GM23248 (cell line): ENCODE results near the gene PHTF1. TPM values are rescaled to one million over a fixed set of nuclear protein-coding genes. Genes with fewer than 3 reads are reported as not detected.

Experiments
- DNase-seq: peaks from one replicate; pipeline ENCODE4 v3.0.0-alpha.2; 2015
- H2AFZ ChIP-seq: fragments of 200-600 bp; sonication (generic); 2 replicates; pipeline ENCODE4 v1.6.1; 2016; ENCODE audit warnings: antibody characterized with exemption
- H3F3A ChIP-seq: fragments of 200-600 bp; sonication (generic); 2 replicates; pipeline ENCODE4 v1.6.1; 2016; ENCODE audit warnings: mild to moderate bottlenecking, antibody characterized with exemption, mixed run types; ENCODE audit not compliant: insufficient read depth
- H3K27ac ChIP-seq: fragments of 200-600 bp; sonication (generic); 2 replicates; pipeline ENCODE4 v1.5.1; 2016; ENCODE audit warnings: mild to moderate bottlenecking
- H3K27me3 ChIP-seq: fragments of 200-600 bp; sonication (generic); replicated peaks from 2 replicates; pipeline ENCODE4 v1.6.1; 2016; ENCODE audit warnings: mild to moderate bottlenecking; ENCODE audit not compliant: insufficient read depth
- H3K36me3 ChIP-seq: fragments of 200-600 bp; sonication (generic); 2 replicates; pipeline ENCODE4 v1.6.1; 2016; ENCODE audit warnings: low read depth, mild to moderate bottlenecking
- H3K4me1 ChIP-seq: fragments of 200-600 bp; sonication (generic); 2 replicates; pipeline ENCODE4 v1.6.1; 2016; ENCODE audit warnings: mild to moderate bottlenecking; ENCODE audit not compliant: insufficient read depth
- H3K4me2 ChIP-seq: fragments of 200-600 bp; sonication (generic); one replicate; pipeline ENCODE4 v1.6.1; 2016; ENCODE audit warnings: mild to moderate bottlenecking; ENCODE audit not compliant: unreplicated experiment
- H3K4me3 ChIP-seq: fragments of 200-600 bp; sonication (generic); 2 replicates; pipeline ENCODE4 v1.5.1; 2016; ENCODE audit warnings: mild to moderate bottlenecking
- H3K79me2 ChIP-seq: fragments of 200-600 bp; sonication (generic); 2 replicates; pipeline ENCODE4 v1.6.1; 2016; ENCODE audit warnings: mild to moderate bottlenecking; ENCODE audit not compliant: insufficient read depth
- H3K9ac ChIP-seq: fragments of 200-600 bp; sonication (generic); 2 replicates; pipeline ENCODE4 v1.6.1; 2016; ENCODE audit warnings: mild to moderate bottlenecking
- H3K9me2 ChIP-seq: fragments of 200-600 bp; sonication (generic); 2 replicates; pipeline ENCODE4 v1.6.1; 2016; ENCODE audit warnings: mixed run types, mild to moderate bottlenecking, moderate library complexity; ENCODE audit not compliant: insufficient read depth
- H3K9me3 ChIP-seq: fragments of 200-600 bp; sonication (generic); one replicate; pipeline ENCODE4 v1.6.1; 2017; ENCODE audit warnings: low read depth
- H4K20me1 ChIP-seq: fragments of 200-600 bp; sonication (generic); 2 replicates; pipeline ENCODE4 v1.6.0; 2016; ENCODE audit not compliant: insufficient read depth
- EZH2 ChIP-seq: fragments of 200-600 bp; sonication (generic); IDR thresholded peaks from 2 replicates; pipeline ENCODE4 v1.6.1; 2018; ENCODE audit warnings: antibody characterized with exemption, mild to moderate bottlenecking; ENCODE audit not compliant: insufficient read depth, poor library complexity, severe bottlenecking
- EZH2phosphoT487 ChIP-seq: fragments of 200-600 bp; sonication (generic); IDR thresholded peaks from 2 replicates; pipeline ENCODE4 v1.6.1; 2018; ENCODE audit warnings: antibody characterized with exemption, moderate library complexity, mild to moderate bottlenecking, low read depth; ENCODE audit not compliant: insufficient read depth
- WGBS, 2 experiments: methylation state at CpG; one replicate each; pipeline ENCODE4 v1.1.6; 2015 to 2017; ENCODE audit warnings: low lambda C conversion rate in 2 of 2, low coverage in 1 of 2; ENCODE audit errors: missing lambda C conversion rate in 2 of 2; 5-methylcytosine and 5-hydroxymethylcytosine counted together
- in situ Hi-C: fragments of 300-500 bp; cut with MboI; formaldehyde crosslinking; loops from 2 replicates; pipeline ENCODE4 v1.15.0; 2020
- polyA plus RNA-seq: library from polyadenylated mRNA; unstranded; fragments of >200 nt; fragmentation: Nextera tagmentation; extraction: Ambion mirVana; gene quantifications from 2 replicates; pipeline ENCODE4 v1.2.1, GENCODE V29; 2016
- total RNA-seq: library from RNA; depleted of rRNA; stranded (reverse); fragments of >200 nt; shearing (Covaris generic); gene quantifications from 2 replicates; pipeline ENCODE4 v1.2.3, GENCODE V29; 2014

PHTF1 gene
- total and polyA plus RNA-seq, 2 experiments from 2014 or later, result 15.9 to 18.2 TPM

- Histone ChIP-seq H4K20me1 (no peaks in the 10 kb centered on the region), H2AFZ (no peak overlapping the region), H3K9me2 (no peaks in the 10 kb centered on the region), H3K4me2 (no peak overlapping the region), H3K79me2 (no peaks in the 10 kb centered on the region), H3K9ac (no peak overlapping the region), H3K9me3 (no peaks in the 10 kb centered on the region), H3K4me3 (no peak overlapping the region), H3K27me3 (no peaks in the 10 kb centered on the region), H3K4me1 (no peaks in the 10 kb centered on the region), H3K27ac (no peak overlapping the region), H3F3A (no peaks in the 10 kb centered on the region), H3K36me3 (no peaks in the 10 kb centered on the region)
- no peak for DNase-seq
- TF ChIP-seq EZH2phosphoT487 (no peak), EZH2 (no peak)
- in situ Hi-C loops, result no loop called here
- 55 to 60% methylated on average over 3 of the region's 3 CpGs for WGBS, 2 experiments
Measured at GRCh38 chr1:113660088-113660487, 99.2 kb downstream of the PHTF1 start.

DNA sequence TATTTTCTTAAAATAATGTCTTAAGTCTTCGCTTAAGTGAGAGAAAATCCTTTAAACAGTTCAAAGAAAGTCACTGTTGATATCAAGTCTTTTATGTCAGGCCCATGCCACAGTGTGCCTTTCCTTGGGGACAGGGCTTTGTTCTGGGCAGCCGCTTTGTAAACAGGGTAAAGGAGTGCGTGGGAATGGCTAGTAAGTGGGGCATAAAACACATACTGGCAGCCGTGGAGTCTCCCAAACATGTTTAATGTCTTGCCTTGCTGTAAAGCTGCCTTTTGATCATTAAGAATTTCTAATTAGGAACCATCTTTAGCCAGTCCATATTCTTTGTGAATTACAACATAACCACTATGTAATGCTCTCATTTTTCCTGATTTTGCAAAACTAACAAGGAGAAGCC, 99.7 kb downstream of the PHTF1 start:
- Histone ChIP-seq H3K4me1 (no peaks in the 10 kb centered on the region), H3K36me3 (no peaks in the 10 kb centered on the region), H3K79me2 (no peaks in the 10 kb centered on the region), H3K27me3 (no peaks in the 10 kb centered on the region), H3F3A (no peaks in the 10 kb centered on the region), H3K4me2 (no peak overlapping the region), H3K9ac (no peak overlapping the region), H4K20me1 (no peaks in the 10 kb centered on the region), H2AFZ (no peak overlapping the region), H3K9me2 (no peaks in the 10 kb centered on the region), H3K9me3 (no peaks in the 10 kb centered on the region), H3K4me3 (no peak overlapping the region), H3K27ac (no peak overlapping the region)
- in situ Hi-C loops, result no loop called here
- 86 to 89% methylated on average over 4 of the region's 4 CpGs for WGBS, 2 experiments
- DNase-seq, result no peak
- TF ChIP-seq EZH2 (no peak), EZH2phosphoT487 (no peak)

GRCh38 chr1:113659035-113659434, 100.3 kb downstream of the PHTF1 start:
- WGBS, 2 experiments, result 97 to 98% methylated on average over 9 of the region's 9 CpGs
- no peaks in the 10 kb centered on the region for H3K36me3 ChIP-seq
- no peak for DNase-seq
- H2AFZ ChIP-seq, result no peak overlapping the region
- H4K20me1 ChIP-seq, result no peaks in the 10 kb centered on the region
- no peaks in the 10 kb centered on the region for H3K9me2 ChIP-seq
- TF ChIP-seq EZH2phosphoT487 (no peak), EZH2 (no peak)
- no peaks in the 10 kb centered on the region for H3K9me3 ChIP-seq
- no peaks in the 10 kb centered on the region for H3F3A ChIP-seq
- no peak overlapping the region for H3K9ac ChIP-seq
- H3K27ac ChIP-seq, result no peak overlapping the region
- H3K4me1 ChIP-seq, result no peaks in the 10 kb centered on the region
- no peak overlapping the region for H3K4me2 ChIP-seq
- no peaks in the 10 kb centered on the region for H3K79me2 ChIP-seq
- no peak overlapping the region for H3K4me3 ChIP-seq
- no peaks in the 10 kb centered on the region for H3K27me3 ChIP-seq
- in situ Hi-C loops, result no loop called here

DNA sequence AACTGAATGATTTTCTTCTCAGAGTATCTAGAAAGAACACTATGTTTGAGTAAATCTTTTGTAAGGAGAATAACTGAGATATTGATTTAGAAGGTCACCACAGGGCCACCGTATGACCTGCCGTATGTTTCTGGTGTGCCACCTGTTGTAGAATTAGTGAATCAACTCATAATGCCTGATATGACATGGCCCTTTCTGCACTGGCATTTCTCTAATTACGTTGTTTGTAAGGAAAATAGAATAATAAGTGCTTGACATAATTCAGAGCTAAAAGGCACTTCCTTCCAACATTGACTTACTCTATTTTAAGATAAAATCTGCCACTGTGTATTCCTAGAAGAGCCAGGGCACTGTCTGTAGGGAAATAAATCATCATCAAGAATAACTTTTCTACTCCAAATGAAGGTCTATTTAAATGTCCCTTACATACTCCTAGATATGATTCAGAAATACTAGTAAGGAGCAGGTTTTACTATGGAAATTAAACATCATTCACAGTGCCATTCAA, 101.7 kb downstream of the PHTF1 start:
- no peak for TF ChIP-seq EZH2phosphoT487
- no peak overlapping the region for H3K9ac ChIP-seq
- no peaks in the 10 kb centered on the region for H3K4me1 ChIP-seq
- DNase-seq, result no peak
- 93 to 96% methylated on average over 3 of the region's 3 CpGs for WGBS, 2 experiments
- H3K9me2 ChIP-seq, result no peaks in the 10 kb centered on the region
- in situ Hi-C loops, result no loop called here
- H3K79me2 ChIP-seq, result no peaks in the 10 kb centered on the region
- no peaks in the 10 kb centered on the region for H3K27me3 ChIP-seq
- H4K20me1 ChIP-seq, result no peaks in the 10 kb centered on the region
- no peak overlapping the region for H3K4me3 ChIP-seq
- H3K36me3 ChIP-seq, result no peaks in the 10 kb centered on the region
- H2AFZ ChIP-seq, result no peak overlapping the region
- no peaks in the 10 kb centered on the region for H3F3A ChIP-seq
- H3K4me2 ChIP-seq, result no peak overlapping the region
- H3K27ac ChIP-seq, result no peak overlapping the region
- H3K9me3 ChIP-seq, result no peaks in the 10 kb centered on the region

- no peak for DNase-seq
- no peak overlapping the region for H3K27ac ChIP-seq
- H3K4me3 ChIP-seq, result no peak overlapping the region
- no peak overlapping the region for H3K9ac ChIP-seq
- H3K4me1 ChIP-seq, result no peaks in the 10 kb centered on the region
- no peaks in the 10 kb centered on the region for H3K27me3 ChIP-seq
- H3K36me3 ChIP-seq, result no peaks in the 10 kb centered on the region
- no peak overlapping the region for H3K4me2 ChIP-seq
- 99% methylated on average over 3 of the region's 3 CpGs for WGBS, 2 experiments
- H4K20me1 ChIP-seq, result no peaks in the 10 kb centered on the region
- in situ Hi-C loops, result no loop called here
- H3F3A ChIP-seq, result no peaks in the 10 kb centered on the region
- no peaks in the 10 kb centered on the region for H3K9me2 ChIP-seq
- TF ChIP-seq EZH2 (no peak), EZH2phosphoT487 (no peak)
- H2AFZ ChIP-seq, result no peak overlapping the region
- H3K79me2 ChIP-seq, result no peaks in the 10 kb centered on the region
- no peaks in the 10 kb centered on the region for H3K9me3 ChIP-seq
Measured at GRCh38 chr1:113657126-113657525, 102.2 kb downstream of the PHTF1 start.
